Stomach (tissue), 9 donors: ENCODE measurements around the gene ECI1. TPM values are rescaled to one million over a fixed set of nuclear protein-coding genes. Genes with fewer than 3 reads are reported as not detected.

Source experiments
- DNase-seq, 2 donors: peaks; one replicate each; pipeline versions ENCODE4 v3.0.0 to v3.0.0-alpha.2; 2013 to 2019
- H3K27ac ChIP-seq, 5 donors: fragments of 200-600 bp in 4 of 5; sonication (generic) in 4 of 5; one replicate each; pipeline ENCODE4 v1.5.1; 2013 to 2019; ENCODE audit warnings: mild to moderate bottlenecking in 1 of 5, moderate library complexity in 1 of 5
- H3K27me3 ChIP-seq, 3 donors: fragments of 200-600 bp; sonication (generic); one replicate each; pipeline ENCODE4 v1.5.1; 2017 to 2019; ENCODE audit warnings: mixed run types in 1 of 3
- H3K36me3 ChIP-seq, 4 donors: fragments of 200-600 bp; sonication (generic); 1 replicate in 3 of 4; 2 replicates in 1 of 4; pipeline ENCODE4 v1.5.1; 2016 to 2019
- H3K4me1 ChIP-seq, 4 donors: fragments of 200-600 bp; sonication (generic); one replicate each; pipeline ENCODE4 v1.5.1; 2016 to 2019
- H3K4me3 ChIP-seq, 4 donors: fragments of 200-600 bp; sonication (generic) in 3 of 4; one replicate each; pipeline ENCODE4 v1.5.1; 2016 to 2019; ENCODE audit warnings: mild to moderate bottlenecking in 1 of 4
- H3K9me3 ChIP-seq, 4 donors: fragments of 200-600 bp; sonication (generic); one replicate each; pipeline ENCODE4 v1.5.1; 2016 to 2019
- EP300 ChIP-seq: sonication (generic); formaldehyde crosslinking; IDR thresholded peaks from one replicate; pipeline ENCODE4 v1.6.1; 2017; ENCODE audit warnings: antibody characterized with exemption
- POLR2A ChIP-seq, 4 donors: fragments of 450-650 bp; IDR thresholded peaks; one replicate each; pipeline ENCODE4 v1.6.1; 2016; ENCODE audit warnings: antibody characterized with exemption in 4 of 4, control low read depth in 2 of 4, mild to moderate bottlenecking in 1 of 4, moderate library complexity in 1 of 4
- POLR2AphosphoS5 ChIP-seq, 3 donors: sonication (generic); formaldehyde crosslinking; IDR thresholded peaks; one replicate each; pipeline ENCODE4 v1.6.1; 2016; ENCODE audit warnings: antibody characterized with exemption in 3 of 3
- WGBS, 5 donors: extraction: QIAGEN DNeasy Blood & Tissue Kit in 3 of 5; methylation state at CpG; one replicate each; pipeline versions ENCODE4 v1.1.5 to v1.1.7; 2013 to 2018; 5-methylcytosine and 5-hydroxymethylcytosine counted together
- intact Hi-C: fragments of 100-400 bp; cut with DNase I; formaldehyde crosslinking; loops from one replicate; pipeline ENCODE4 v1.15.1; 2023; ENCODE audit warnings: low total_unique reads
- polyA plus RNA-seq, 3 donors: library from polyadenylated mRNA; stranded (reverse); fragments of 200-250 nt; gene quantifications; one replicate each; pipeline ENCODE4 v1.2.3, GENCODE V29; 2013
- total RNA-seq, 5 donors: library from RNA; depleted of rRNA; stranded (reverse); fragments of >200 nt; gene quantifications; one replicate each; pipeline versions ENCODE4 v1.1.0 to v1.2.3, GENCODE V29; 2014 to 2016
- TF ChIP-seq, protein P1 (sequence below), 7 experiments: fragments of 450-650 bp in 4 of 7; fragments of 200-600 bp in 3 of 7; sonication (generic) in 3 of 7; IDR thresholded peaks; one replicate each; pipeline ENCODE4 v1.5.1; 2016 to 2019; ENCODE audit warnings: antibody characterized with exemption in 7 of 7, control low read depth in 2 of 7, mild to moderate bottlenecking in 1 of 7
- donor health status: healthy with polysubstance abuse.
- donor health status: Bipolar disorder and iron deficiency.
- donor health status: healthy.

Gene ECI1
- total and polyA plus RNA-seq, 8 donors, result 20.4 to 234 (median 107) TPM

DNA sequence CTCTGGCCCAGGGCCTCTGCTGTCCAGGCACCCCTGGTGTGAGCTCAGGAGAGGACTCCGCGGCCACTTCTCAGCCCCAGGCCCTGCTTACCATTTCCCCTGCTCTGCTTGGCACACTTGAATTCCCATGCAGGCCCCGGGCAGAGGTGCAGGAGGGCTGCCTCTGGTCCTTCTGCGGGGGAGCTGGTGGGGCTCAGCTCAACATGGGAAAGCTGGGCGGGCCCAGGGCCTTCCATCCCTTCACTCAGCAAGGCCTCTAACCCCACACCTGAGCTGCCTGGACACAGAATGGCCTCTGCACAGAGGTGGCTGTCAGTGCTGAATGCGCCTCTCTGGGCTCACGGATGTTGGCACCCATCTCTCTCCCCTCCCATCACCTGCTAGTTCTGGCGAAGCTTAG, 29.1 kb upstream of the ECI1 start:
- TF ChIP-seq POLR2A (IDR thresholded peaks at IDR 0.05) (no peak), POLR2AphosphoS5 (IDR thresholded peaks at IDR 0.05) (no peak), EP300 (no peak)
- TF ChIP-seq, protein P1, sequence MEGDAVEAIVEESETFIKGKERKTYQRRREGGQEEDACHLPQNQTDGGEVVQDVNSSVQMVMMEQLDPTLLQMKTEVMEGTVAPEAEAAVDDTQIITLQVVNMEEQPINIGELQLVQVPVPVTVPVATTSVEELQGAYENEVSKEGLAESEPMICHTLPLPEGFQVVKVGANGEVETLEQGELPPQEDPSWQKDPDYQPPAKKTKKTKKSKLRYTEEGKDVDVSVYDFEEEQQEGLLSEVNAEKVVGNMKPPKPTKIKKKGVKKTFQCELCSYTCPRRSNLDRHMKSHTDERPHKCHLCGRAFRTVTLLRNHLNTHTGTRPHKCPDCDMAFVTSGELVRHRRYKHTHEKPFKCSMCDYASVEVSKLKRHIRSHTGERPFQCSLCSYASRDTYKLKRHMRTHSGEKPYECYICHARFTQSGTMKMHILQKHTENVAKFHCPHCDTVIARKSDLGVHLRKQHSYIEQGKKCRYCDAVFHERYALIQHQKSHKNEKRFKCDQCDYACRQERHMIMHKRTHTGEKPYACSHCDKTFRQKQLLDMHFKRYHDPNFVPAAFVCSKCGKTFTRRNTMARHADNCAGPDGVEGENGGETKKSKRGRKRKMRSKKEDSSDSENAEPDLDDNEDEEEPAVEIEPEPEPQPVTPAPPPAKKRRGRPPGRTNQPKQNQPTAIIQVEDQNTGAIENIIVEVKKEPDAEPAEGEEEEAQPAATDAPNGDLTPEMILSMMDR (IDR thresholded peaks at IDR 0.05), result no peak
- 87 to 95% (median 92%) methylated on average over 4 to 8 of the region's 8 CpGs for WGBS, 5 donors
- Histone ChIP-seq H3K4me1 (no peaks in the 10 kb centered on the region), H3K27me3 (no peaks in the 10 kb centered on the region), H3K27ac (no peak overlapping the region), H3K36me3 (peaks cover 0 to 60% (median 43%) of the 10 kb centered on the region in 4 donors), H3K9me3 (no peaks in the 10 kb centered on the region), H3K4me3 (no peak overlapping the region)
- no peak for DNase-seq
- intact Hi-C loops, result no loop called here

DNA sequence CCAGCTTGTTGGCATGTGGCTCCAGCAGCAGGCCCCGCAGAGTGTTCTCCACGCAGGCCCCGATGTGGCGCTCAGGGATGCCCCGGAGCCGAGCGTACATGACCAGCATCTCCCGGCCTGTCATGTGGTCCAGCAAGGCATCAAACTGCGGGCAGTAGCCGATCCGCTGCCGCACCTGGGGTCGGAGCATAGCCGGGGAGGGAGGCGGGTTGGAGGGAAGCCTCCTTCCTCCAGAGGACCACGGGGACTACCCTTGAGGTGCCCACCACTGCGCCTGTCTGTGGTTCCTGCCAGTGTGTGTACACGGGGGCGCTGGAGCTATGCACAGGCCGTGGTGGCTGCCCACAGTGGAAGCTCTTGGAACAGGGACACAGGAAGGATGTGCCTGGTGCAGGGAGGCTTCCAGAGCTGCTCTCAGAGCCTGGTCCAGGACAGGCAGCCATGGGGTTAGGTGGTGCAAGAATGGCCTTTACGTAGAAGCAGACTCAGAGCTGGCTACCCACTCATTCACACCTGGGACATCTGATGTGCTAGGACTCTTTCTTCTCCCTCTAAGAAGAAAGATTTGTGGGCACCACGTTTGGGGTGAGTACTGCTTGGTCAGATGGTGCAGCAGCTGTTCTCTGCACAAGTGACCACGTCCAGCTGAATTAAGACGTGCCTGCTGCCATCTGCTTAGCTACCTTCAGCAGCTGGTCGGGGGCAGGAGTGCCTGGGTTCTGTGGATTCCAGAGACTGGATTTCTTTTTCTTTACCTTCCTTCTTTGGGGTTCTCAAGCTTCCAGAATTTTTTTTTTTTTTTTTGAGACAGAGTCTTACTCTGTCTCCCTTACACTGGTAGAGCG, 27.8 kb upstream of the ECI1 start:
- intact Hi-C loops, result no loop called here
- Histone ChIP-seq H3K9me3 (no peaks in the 10 kb centered on the region), H3K27me3 (no peaks in the 10 kb centered on the region), H3K36me3 (peaks cover 0 to 48% (median 30%) of the 10 kb centered on the region in 4 donors), H3K4me1 (no peaks in the 10 kb centered on the region), H3K27ac (no peak overlapping the region), H3K4me3 (no peak overlapping the region)
- WGBS, 5 donors, result 84 to 90% (median 88%) methylated on average over 17 to 26 of the region's 26 CpGs
- TF ChIP-seq, protein P1 (IDR thresholded peaks at IDR 0.05), result no peak
- no peak for TF ChIP-seq EP300
- DNase-seq, result no peak

DNA sequence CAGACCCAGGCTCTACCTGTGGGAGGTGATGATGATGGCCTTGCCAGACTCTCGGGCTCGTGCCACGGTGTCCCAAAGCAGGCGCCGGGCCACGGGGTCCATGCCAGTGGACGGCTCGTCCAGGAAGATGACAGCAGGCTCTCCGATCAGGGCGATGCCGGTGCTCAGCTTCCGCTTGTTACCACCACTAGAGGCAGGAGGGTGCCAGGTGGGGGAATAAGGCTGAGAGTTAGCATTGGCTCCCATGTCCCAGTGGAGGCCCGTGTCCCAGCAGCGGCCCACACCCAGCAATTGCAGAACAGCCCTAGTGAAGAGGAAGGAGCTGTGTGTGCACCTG, 26.9 kb upstream of the ECI1 start:
- intact Hi-C loops, result no loop called here
- WGBS, 5 donors, result 50 to 82% (median 76%) methylated on average over 1 to 14 of the region's 14 CpGs
- TF ChIP-seq, protein P1 (IDR thresholded peaks at IDR 0.05), result no peak
- TF ChIP-seq EP300 (no peak), POLR2AphosphoS5 (IDR thresholded peaks at IDR 0.05) (no peak), POLR2A (IDR thresholded peaks at IDR 0.05) (no peak)
- no peak overlapping the region for H3K27ac ChIP-seq
- no peak overlapping the region for H3K4me3 ChIP-seq
- no peaks in the 10 kb centered on the region for H3K9me3 ChIP-seq
- H3K4me1 ChIP-seq, result no peaks in the 10 kb centered on the region
- peaks cover 0 to 38% (median 23%) of the 10 kb centered on the region in 4 donors for H3K36me3 ChIP-seq
- H3K27me3 ChIP-seq, result no peaks in the 10 kb centered on the region
- DNase-seq, result no peak

DNA sequence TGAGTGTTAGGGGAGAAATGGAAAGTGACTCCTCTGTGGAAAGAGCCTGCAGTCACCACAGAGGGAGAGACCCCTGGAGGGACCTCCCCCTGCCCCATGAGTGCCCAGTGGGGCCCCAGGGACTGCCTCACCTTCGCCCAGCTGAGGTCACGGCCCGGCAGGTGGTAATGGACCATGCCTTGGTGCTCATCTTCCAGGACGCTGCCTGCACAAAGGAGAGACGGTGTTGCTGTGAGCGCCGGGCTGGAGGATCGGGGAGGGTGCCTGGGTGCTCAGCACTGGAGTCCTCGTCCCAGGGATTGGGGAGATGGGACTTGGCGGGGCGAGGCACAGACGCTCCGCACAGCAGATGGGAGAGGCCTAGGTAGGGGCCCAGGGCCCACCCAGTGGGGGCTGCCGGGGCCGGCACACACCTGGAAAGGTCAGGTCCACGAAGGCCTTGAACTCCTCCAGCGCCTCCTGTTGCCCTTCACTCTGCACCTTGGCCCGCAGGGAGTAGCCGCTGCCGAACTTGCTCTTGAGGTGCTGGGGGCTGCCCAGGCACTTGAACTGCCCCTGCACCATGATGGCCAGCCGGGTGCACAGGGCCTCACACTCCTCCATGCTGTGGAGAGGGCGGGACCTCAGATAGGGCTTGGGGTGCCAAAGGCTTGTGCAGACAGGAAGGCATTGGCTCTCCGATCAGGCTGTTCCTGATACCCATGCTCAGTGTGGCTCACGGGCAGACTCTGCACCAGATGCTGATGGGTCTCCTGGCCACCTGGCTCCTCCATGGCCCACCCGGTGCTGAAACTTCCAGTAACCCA, 26.3 kb upstream of the ECI1 start:
- WGBS, 5 donors, result 86 to 92% (median 90%) methylated on average over 17 to 25 of the region's 25 CpGs
- TF ChIP-seq POLR2A (IDR thresholded peaks at IDR 0.05) (no peak), EP300 (no peak), POLR2AphosphoS5 (IDR thresholded peaks at IDR 0.05) (no peak)
- TF ChIP-seq, protein P1 (IDR thresholded peaks at IDR 0.05), result no peak

More for the DNA sequence above, 26.3 kb upstream of the ECI1 start:
- peaks cover 0 to 32% (median 20%) of the 10 kb centered on the region in 4 donors for H3K36me3 ChIP-seq
- no peak for DNase-seq
- H3K4me3 ChIP-seq, result no peak overlapping the region
- H3K4me1 ChIP-seq, result no peaks in the 10 kb centered on the region
- intact Hi-C loops, result no loop called here
- no peak overlapping the region for H3K27ac ChIP-seq
- no peaks in the 10 kb centered on the region for H3K9me3 ChIP-seq
- no peaks in the 10 kb centered on the region for H3K27me3 ChIP-seq
